GM12875 (cell line): ENCODE data around the gene RTTN.

ENCODE experiments used
- H3K4me3 ChIP-seq: one replicate; pipeline ENCODE4 v1.5.1; 2011; ENCODE audit warnings: low read depth, low read length, control low read depth
- CTCF ChIP-seq: IDR thresholded peaks from 2 replicates; pipeline ENCODE4 v1.5.1; 2011; ENCODE audit warnings: low read depth, mild to moderate bottlenecking, control low read depth, inconsistent platforms, low read length, moderate library complexity, borderline replicate concordance; ENCODE audit not compliant: insufficient read depth

Gene RTTN

GRCh38 chr18:70149616-70150301, 55.7 kb downstream of the RTTN start:
- no peak overlapping the region for H3K4me3 ChIP-seq
- TF ChIP-seq CTCF, result no peak

- TF ChIP-seq CTCF, result no peak
- H3K4me3 ChIP-seq, result no peak overlapping the region
Measured at GRCh38 chr18:70149156-70149555, 56.3 kb downstream of the RTTN start.

- no peak for TF ChIP-seq CTCF
- no peak overlapping the region for H3K4me3 ChIP-seq
Measured at GRCh38 chr18:70148039-70148938, 57.2 kb downstream of the RTTN start.

GRCh38 chr18:70146174-70146573, 59.3 kb downstream of the RTTN start:
- H3K4me3 ChIP-seq, result no peak overlapping the region
- TF ChIP-seq CTCF, result no peak

- H3K4me3 ChIP-seq, result no peak overlapping the region
- no peak for TF ChIP-seq CTCF
Measured at GRCh38 chr18:70142001-70142400, 63.5 kb downstream of the RTTN start.

- TF ChIP-seq CTCF, result no peak
- no peak overlapping the region for H3K4me3 ChIP-seq
Measured at GRCh38 chr18:70139138-70139537, 66.3 kb downstream of the RTTN start.
